Amniotic epithelial cell (primary cell): ENCODE measurements around the gene SAXO2.
"Not testable (repeated sequence)": the region's sequence is repeated elsewhere in the genome, so short reads cannot be mapped to it uniquely, and the experiment has no call there.

Experiments used
- DNase-seq: peaks from one replicate; pipeline ENCODE4 v3.0.0-alpha.2; 2010; ENCODE audit warnings: low read depth

Gene SAXO2

GRCh38 chr15:82262422-82263026 is at the start of gene SAXO2, which contains the start of gene EFL1:
Gene SAXO2, plus strand, starts transcription at chr15:82262818. Its CDS starts 62 bp downstream, at chr15:82262880.
Gene EFL1, minus strand, starts transcription at chr15:82262734. Its CDS starts 956 bp downstream, at chr15:82261778.
- peak; percentile 82 for DNase-seq

- not testable (repeated sequence) for DNase-seq
These were observed 46.5 kb upstream of the SAXO2 start for GRCh38 chr15:82216092-82216491.

GRCh38 chr15:82221535-82221934 is 41.1 kb upstream of the SAXO2 start:
- DNase-seq = peak; percentile 29

- peak; percentile 7 for DNase-seq
These were observed 33.9 kb upstream of the SAXO2 start for GRCh38 chr15:82228750-82229149.

- DNase-seq = no peak
These were observed 31.4 kb upstream of the SAXO2 start for GRCh38 chr15:82231233-82231632.

- DNase-seq = no peak
These were observed 30.8 kb upstream of the SAXO2 start for GRCh38 chr15:82231842-82232241.

GRCh38 chr15:82237944-82238534 is 24.6 kb upstream of the SAXO2 start:
- not testable (repeated sequence) for DNase-seq

- no peak for DNase-seq
These were observed 22.8 kb upstream of the SAXO2 start for GRCh38 chr15:82239685-82240391.

GRCh38 chr15:82241836-82242499 is 20.6 kb upstream of the SAXO2 start:
- DNase-seq = peak; percentile 21

- DNase-seq = not testable (repeated sequence)
These were observed 19.0 kb upstream of the SAXO2 start for GRCh38 chr15:82243644-82244043.

GRCh38 chr15:82245956-82246355 is 16.7 kb upstream of the SAXO2 start:
- DNase-seq = not testable (repeated sequence)

GRCh38 chr15:82248261-82248660 is 14.4 kb upstream of the SAXO2 start:
- not testable (repeated sequence) for DNase-seq

GRCh38 chr15:82261566-82262421 is 824 bp upstream of the SAXO2 start:
- peak; percentile 60 for DNase-seq

GRCh38 chr15:82263350-82263749 is 732 bp downstream of the SAXO2 start:
- no peak for DNase-seq

- DNase-seq = not testable (repeated sequence)
These were observed 4.5 kb downstream of the SAXO2 start for GRCh38 chr15:82267137-82267536.

- DNase-seq = not testable (repeated sequence)
These were observed 5.8 kb downstream of the SAXO2 start for GRCh38 chr15:82268454-82268853.

GRCh38 chr15:82272154-82272553 is 9.5 kb downstream of the SAXO2 start:
- DNase-seq = no peak

- no peak for DNase-seq
These were observed 12.8 kb downstream of the SAXO2 start for GRCh38 chr15:82275410-82275809.

- DNase-seq = not testable (repeated sequence)
These were observed 18.7 kb downstream of the SAXO2 start for GRCh38 chr15:82281276-82281675.

GRCh38 chr15:82282386-82282785 is 19.8 kb downstream of the SAXO2 start:
- DNase-seq = not testable (repeated sequence)

- DNase-seq = not testable (repeated sequence)
These were observed 21.8 kb downstream of the SAXO2 start for GRCh38 chr15:82284381-82284780.
